ENCODE measurements around the gene PKNOX1.

DNA sequence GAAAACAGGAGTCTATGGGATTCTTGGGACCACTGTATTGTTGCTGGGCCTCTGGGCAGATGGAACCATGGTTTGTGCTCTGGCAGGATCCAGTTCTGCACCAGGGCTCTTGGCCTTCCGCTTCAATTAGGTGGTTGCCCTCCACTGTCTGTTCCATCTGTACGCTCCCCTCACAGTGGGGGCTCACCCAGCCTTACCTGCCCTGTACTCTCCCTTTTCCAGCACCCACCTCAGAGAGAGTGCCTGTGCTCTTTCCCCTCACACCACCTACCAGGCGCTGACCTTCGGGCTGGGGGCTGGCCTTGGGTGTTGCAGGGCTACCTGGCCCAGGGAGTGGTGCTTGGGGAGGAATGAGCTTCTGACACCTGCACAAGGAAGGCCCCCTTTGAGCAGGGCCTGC, 7.5 kb downstream of the PKNOX1 start:
- TF ChIP-seq TAF1 (IDR thresholded peaks at IDR 0.05; ENCODE audit: borderline replicate concordance, insufficient read depth, low read length) (no peak), SIN3A (IDR thresholded peaks at IDR 0.05; ENCODE audit: borderline replicate concordance, insufficient read depth, low read length) (no peak), POLR2AphosphoS5 (IDR thresholded peaks at IDR 0.05; ENCODE audit: low read depth, low read length) (no peak)

Data from PFSK-1 (cell line).